Ecto neural progenitor cell (in vitro differentiated cells): Measurements from ENCODE around the gene TFEB.
A peak's percentile ranks its signal among the peaks of the same experiment; 100 is the strongest.

Experiments
- DNase-seq: peaks from one replicate; pipeline ENCODE4 v3.0.0-alpha.2; 2018; ENCODE audit warnings: low spot score

The TFEB gene

GRCh38 chr6:41638002-41638934 lies 97.1 kb downstream of the TFEB start, which contains the start of gene MDFI:
MDFI (plus strand) TSS chr6:41638468; CDS start chr6:41638750, 282 bp downstream.
- peak; percentile 77 for DNase-seq

GRCh38 chr6:41637194-41638001 lies 98.0 kb downstream of the TFEB start:
- DNase-seq, result peak; percentile 74

GRCh38 chr6:41636833-41637193 lies 98.6 kb downstream of the TFEB start:
- DNase-seq, result no peak

GRCh38 chr6:41635365-41635764 lies 100.0 kb downstream of the TFEB start:
- DNase-seq, result no peak

- DNase-seq, result no peak
Measured at GRCh38 chr6:41634657-41635056, 100.8 kb downstream of the TFEB start.
